Stomach (tissue), 9 donors: Measurements from ENCODE around the gene HTRA2. TPM values are rescaled to one million over a fixed set of nuclear protein-coding genes. Genes with fewer than 3 reads are reported as not detected.
A peak's percentile ranks its signal among the peaks of the same experiment; 100 is the strongest.

ENCODE experiments used
- DNase-seq, 2 donors: peaks; one replicate each; pipeline versions ENCODE4 v3.0.0 to v3.0.0-alpha.2; 2013 to 2019
- H3K27ac ChIP-seq, 5 donors: fragments of 200-600 bp in 4 of 5; sonication (generic) in 4 of 5; one replicate each; pipeline ENCODE4 v1.5.1; 2013 to 2019; ENCODE audit warnings: mild to moderate bottlenecking in 1 of 5, moderate library complexity in 1 of 5
- H3K27me3 ChIP-seq, 3 donors: fragments of 200-600 bp; sonication (generic); one replicate each; pipeline ENCODE4 v1.5.1; 2017 to 2019; ENCODE audit warnings: mixed run types in 1 of 3
- H3K36me3 ChIP-seq, 4 donors: fragments of 200-600 bp; sonication (generic); 1 replicate in 3 of 4; 2 replicates in 1 of 4; pipeline ENCODE4 v1.5.1; 2016 to 2019
- H3K4me1 ChIP-seq, 4 donors: fragments of 200-600 bp; sonication (generic); one replicate each; pipeline ENCODE4 v1.5.1; 2016 to 2019
- H3K4me3 ChIP-seq, 4 donors: fragments of 200-600 bp; sonication (generic) in 3 of 4; one replicate each; pipeline ENCODE4 v1.5.1; 2016 to 2019; ENCODE audit warnings: mild to moderate bottlenecking in 1 of 4
- H3K9me3 ChIP-seq, 4 donors: fragments of 200-600 bp; sonication (generic); one replicate each; pipeline ENCODE4 v1.5.1; 2016 to 2019
- EP300 ChIP-seq: sonication (generic); formaldehyde crosslinking; IDR thresholded peaks from one replicate; pipeline ENCODE4 v1.6.1; 2017; ENCODE audit warnings: antibody characterized with exemption
- POLR2A ChIP-seq, 4 donors: fragments of 450-650 bp; IDR thresholded peaks; one replicate each; pipeline ENCODE4 v1.6.1; 2016; ENCODE audit warnings: antibody characterized with exemption in 4 of 4, control low read depth in 2 of 4, mild to moderate bottlenecking in 1 of 4, moderate library complexity in 1 of 4
- POLR2AphosphoS5 ChIP-seq, 3 donors: sonication (generic); formaldehyde crosslinking; IDR thresholded peaks; one replicate each; pipeline ENCODE4 v1.6.1; 2016; ENCODE audit warnings: antibody characterized with exemption in 3 of 3
- WGBS, 5 donors: extraction: QIAGEN DNeasy Blood & Tissue Kit in 3 of 5; methylation state at CpG; one replicate each; pipeline versions ENCODE4 v1.1.5 to v1.1.7; 2013 to 2018; 5-methylcytosine and 5-hydroxymethylcytosine counted together
- intact Hi-C: fragments of 100-400 bp; cut with DNase I; formaldehyde crosslinking; loops from one replicate; pipeline ENCODE4 v1.15.1; 2023; ENCODE audit warnings: low total_unique reads
- polyA plus RNA-seq, 3 donors: library from polyadenylated mRNA; stranded (reverse); fragments of 200-250 nt; gene quantifications; one replicate each; pipeline ENCODE4 v1.2.3, GENCODE V29; 2013
- total RNA-seq, 5 donors: library from RNA; depleted of rRNA; stranded (reverse); fragments of >200 nt; gene quantifications; one replicate each; pipeline versions ENCODE4 v1.1.0 to v1.2.3, GENCODE V29; 2014 to 2016
- TF ChIP-seq, protein P1 (sequence below), 7 experiments: fragments of 450-650 bp in 4 of 7; fragments of 200-600 bp in 3 of 7; sonication (generic) in 3 of 7; IDR thresholded peaks; one replicate each; pipeline ENCODE4 v1.5.1; 2016 to 2019; ENCODE audit warnings: antibody characterized with exemption in 7 of 7, control low read depth in 2 of 7, mild to moderate bottlenecking in 1 of 7
- donor health status: healthy with polysubstance abuse.
- donor health status: Bipolar disorder and iron deficiency.
- donor health status: healthy.

The HTRA2 gene
- total and polyA plus RNA-seq, 8 donors = 7.6 to 60.0 (median 25.0) TPM

DNA sequence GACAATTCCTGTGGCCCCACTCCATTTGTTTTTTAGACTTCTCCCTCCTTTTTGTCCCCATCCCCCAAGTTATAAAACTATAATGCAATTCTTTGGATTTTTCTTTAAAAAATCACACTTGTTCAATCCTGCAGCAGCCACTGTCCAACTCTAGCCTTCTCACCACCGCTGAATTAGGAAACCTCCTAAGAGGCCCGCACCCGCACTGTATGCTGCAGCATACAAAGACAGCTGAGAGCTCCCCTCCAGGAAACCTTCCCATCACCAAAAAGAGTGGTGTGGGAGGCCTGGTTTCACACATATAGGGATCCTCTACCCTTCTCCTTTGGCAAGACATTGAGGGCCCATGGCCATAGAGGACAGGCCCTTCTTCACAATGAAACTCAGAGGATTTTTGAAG is 25.1 kb upstream of the HTRA2 start:
- peaks cover 55 to 71% (median 71%) of the 10 kb centered on the region in 4 donors for H3K4me1 ChIP-seq
- H3K36me3 ChIP-seq = peaks cover 6 to 22% (median 17%) of the 10 kb centered on the region in 4 donors
- H3K4me3 ChIP-seq = peak overlapping the region in 3 of 4 donors; percentile 47 to 67 (median 51)

DNA sequence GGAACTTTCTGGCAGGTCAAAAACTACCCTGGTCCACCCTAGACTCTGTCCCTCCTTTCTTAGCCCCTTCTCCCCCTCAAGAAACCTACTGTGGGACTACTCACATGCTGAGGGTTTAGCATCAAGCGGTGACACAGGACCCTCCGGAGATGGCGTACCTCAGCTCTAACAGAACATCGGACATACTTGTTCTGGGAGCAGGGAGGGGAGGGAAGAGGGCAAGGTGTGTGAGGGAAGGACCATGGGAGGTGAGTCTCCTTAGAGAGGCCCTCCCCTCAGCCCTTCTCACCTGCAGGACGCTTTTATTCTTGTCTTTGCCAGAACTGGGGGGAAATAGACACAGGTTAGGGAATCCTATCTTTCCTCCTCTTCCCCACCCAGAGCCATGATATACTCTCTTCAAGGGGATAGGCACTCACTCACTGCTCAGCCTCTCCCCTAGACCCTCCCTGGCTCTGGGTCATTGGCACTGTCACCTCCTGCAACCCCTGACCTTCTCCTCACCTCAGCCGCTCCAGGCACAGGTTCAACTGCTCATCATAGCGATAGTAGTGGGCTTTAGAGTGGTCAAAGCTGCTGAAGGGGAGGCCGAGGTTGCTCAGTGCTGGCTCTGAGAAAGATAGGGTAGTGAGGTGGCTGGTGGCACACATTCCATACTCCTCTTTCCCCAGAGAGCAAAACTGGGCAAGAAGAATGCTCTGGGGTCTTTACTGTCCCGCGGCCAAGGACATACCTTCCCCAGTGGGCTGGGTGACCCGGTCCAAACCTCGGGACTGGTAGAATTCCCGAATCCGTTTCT is 24.1 kb upstream of the HTRA2 start:
- 89 to 93% (median 91%) methylated on average over 14 of the region's 14 CpGs for WGBS, 5 donors
- intact Hi-C loops = no loop called here
- H3K27ac ChIP-seq = peak overlapping the region in 3 of 5 donors; percentile 6 to 99 (median 85)
- no peak for DNase-seq
- H3K36me3 ChIP-seq = peaks cover 6 to 22% (median 17%) of the 10 kb centered on the region in 4 donors
- H3K9me3 ChIP-seq = no peaks in the 10 kb centered on the region
- TF ChIP-seq EP300 = no peak
- H3K27me3 ChIP-seq = peaks cover 0 to 54% (median under 1%) of the 10 kb centered on the region in 3 donors
- H3K4me1 ChIP-seq = peaks cover 53 to 67% (median 65%) of the 10 kb centered on the region in 4 donors
- peak overlapping the region in 2 of 4 donors; percentile 67 to 68 for H3K4me3 ChIP-seq

More for the DNA sequence above, 25.1 kb upstream of the HTRA2 start:
- 84 to 93% (median 90%) methylated on average over 3 of the region's 3 CpGs for WGBS, 5 donors
- intact Hi-C loops = no loop called here
- DNase-seq = no peak
- TF ChIP-seq EP300 = no peak
- TF ChIP-seq, protein P1, sequence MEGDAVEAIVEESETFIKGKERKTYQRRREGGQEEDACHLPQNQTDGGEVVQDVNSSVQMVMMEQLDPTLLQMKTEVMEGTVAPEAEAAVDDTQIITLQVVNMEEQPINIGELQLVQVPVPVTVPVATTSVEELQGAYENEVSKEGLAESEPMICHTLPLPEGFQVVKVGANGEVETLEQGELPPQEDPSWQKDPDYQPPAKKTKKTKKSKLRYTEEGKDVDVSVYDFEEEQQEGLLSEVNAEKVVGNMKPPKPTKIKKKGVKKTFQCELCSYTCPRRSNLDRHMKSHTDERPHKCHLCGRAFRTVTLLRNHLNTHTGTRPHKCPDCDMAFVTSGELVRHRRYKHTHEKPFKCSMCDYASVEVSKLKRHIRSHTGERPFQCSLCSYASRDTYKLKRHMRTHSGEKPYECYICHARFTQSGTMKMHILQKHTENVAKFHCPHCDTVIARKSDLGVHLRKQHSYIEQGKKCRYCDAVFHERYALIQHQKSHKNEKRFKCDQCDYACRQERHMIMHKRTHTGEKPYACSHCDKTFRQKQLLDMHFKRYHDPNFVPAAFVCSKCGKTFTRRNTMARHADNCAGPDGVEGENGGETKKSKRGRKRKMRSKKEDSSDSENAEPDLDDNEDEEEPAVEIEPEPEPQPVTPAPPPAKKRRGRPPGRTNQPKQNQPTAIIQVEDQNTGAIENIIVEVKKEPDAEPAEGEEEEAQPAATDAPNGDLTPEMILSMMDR (IDR thresholded peaks at IDR 0.05) = no peak
- Histone ChIP-seq H3K9me3 (no peaks in the 10 kb centered on the region), H3K27ac (peak overlapping the region in 4 of 5 donors; percentile 85 to 95 (median 90)), H3K27me3 (peaks cover 0 to 54% (median 7%) of the 10 kb centered on the region in 3 donors)

DNA sequence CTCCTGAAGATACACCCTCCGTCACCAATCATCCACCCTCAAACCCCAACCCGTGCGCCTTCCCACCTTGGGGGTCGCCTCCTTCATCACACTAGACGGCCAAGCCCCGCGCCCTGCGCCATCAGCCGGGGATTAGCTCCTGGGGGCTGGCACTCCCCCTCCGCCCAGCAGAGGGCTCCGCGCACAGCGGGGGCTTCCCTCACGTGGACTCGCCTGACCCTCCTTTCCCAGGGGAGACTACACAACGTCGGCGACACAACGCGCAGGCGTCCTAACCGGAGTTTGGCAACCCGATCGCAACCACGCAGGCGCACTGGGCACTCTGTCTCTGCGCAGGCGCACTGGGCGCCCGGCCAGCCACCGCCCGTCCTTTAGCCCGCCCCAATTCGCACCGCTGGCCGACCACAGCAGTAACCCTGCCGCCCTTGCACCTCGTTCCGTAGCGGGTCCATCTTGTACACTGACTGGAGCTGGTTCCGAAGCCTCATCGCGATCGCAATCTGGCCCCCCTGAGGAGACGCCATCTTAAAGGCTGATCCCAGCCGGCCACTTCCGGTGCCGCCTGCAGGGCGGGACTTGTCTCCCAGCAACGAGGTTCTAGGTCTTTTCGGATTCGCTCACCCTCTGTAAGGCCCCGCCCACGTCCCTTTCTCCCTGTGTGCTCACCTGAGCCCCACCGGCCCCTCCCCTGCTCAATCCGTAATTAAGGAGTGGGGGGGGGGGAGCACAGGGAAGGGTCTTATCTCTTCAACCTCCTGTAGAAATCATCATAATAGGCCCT is 22.4 kb upstream of the HTRA2 start, which contains the start of gene PCGF1:
Gene PCGF1, minus strand, starts transcription at position 551 of the 781 bp plus-strand sequence. Its CDS starts 27 bp downstream, at position 524.
- H3K27ac ChIP-seq = peak within 1 kb of the TSS; percentile 95 to 99 (median 98)
- WGBS, 5 donors = 0 to 1% (median 1%) methylated on average over 53 to 56 of the region's 56 CpGs
- H3K36me3 ChIP-seq = peaks cover 6 to 22% (median 17%) of the 10 kb centered on the region in 4 donors
- no peaks in the 10 kb centered on the region for H3K9me3 ChIP-seq
- peaks cover 47 to 56% (median 55%) of the 10 kb centered on the region in 4 donors for H3K4me1 ChIP-seq
- intact Hi-C loops = no loop called here
- H3K27me3 ChIP-seq = peaks cover 0 to 54% (median 17%) of the 10 kb centered on the region in 3 donors
- TF ChIP-seq, protein P1 (IDR thresholded peaks at IDR 0.05) = peak in 2 of 7 experiments; percentile 12 to 31
- TF ChIP-seq POLR2A (IDR thresholded peaks at IDR 0.05) (no peak), EP300 (no peak), POLR2AphosphoS5 (IDR thresholded peaks at IDR 0.05) (peak in 2 of 3 donors; percentile 32 to 82)
- peak within 1 kb of the TSS; percentile 67 to 77 (median 70) for H3K4me3 ChIP-seq
- DNase-seq = peak; percentile 100

DNA sequence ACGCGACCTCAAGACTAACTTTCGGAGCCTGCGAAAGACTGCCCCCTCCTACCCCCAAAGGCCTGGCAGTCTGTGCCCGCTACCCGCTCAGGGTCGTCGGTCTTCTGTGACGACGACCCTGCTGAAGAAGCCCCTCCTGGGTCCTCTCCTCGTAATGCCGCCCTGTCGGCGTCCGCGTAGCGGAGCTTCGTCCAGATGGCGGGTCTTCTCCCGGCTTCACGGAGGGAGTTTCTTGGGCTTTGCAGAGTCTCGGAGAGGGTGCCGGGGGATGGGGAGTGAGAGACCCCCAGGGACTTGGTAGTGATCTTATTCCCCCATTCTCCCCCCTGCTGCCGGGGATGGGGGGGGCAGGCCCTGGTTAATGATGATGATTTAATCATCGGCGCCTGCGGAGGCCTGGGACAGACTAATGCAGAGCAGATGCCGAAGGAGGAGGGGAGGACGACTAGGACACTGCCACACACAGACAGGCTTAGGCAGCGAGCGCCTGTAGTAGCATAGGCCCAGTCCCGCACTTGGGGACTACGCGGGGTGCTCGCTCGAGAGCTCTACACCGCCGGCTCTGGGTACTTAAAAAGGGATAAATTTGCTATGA is 21.7 kb upstream of the HTRA2 start:
- DNase-seq = peak in 1 of 2 donors; percentile 74
- Histone ChIP-seq H3K36me3 (peaks cover 6 to 22% (median 17%) of the 10 kb centered on the region in 4 donors), H3K9me3 (no peaks in the 10 kb centered on the region), H3K4me3 (peak overlapping the region; percentile 67 to 77 (median 70)), H3K27me3 (peaks cover 5 to 54% (median 24%) of the 10 kb centered on the region in 3 donors), H3K4me1 (peaks cover 43 to 52% (median 49%) of the 10 kb centered on the region in 4 donors), H3K27ac (peak overlapping the region; percentile 95 to 99 (median 98))
- WGBS, 5 donors = 10 to 20% (median 12%) methylated on average over 27 to 38 of the region's 38 CpGs
- no peak for TF ChIP-seq EP300
- TF ChIP-seq, protein P1 (IDR thresholded peaks at IDR 0.05) = no peak
- TF ChIP-seq POLR2AphosphoS5 (IDR thresholded peaks at IDR 0.05) = no peak
- TF ChIP-seq POLR2A (IDR thresholded peaks at IDR 0.05) = no peak
- intact Hi-C loops = no loop called here
